Panc1 (cell line): ENCODE results near the gene N4BP2L2. TPM values are rescaled to one million over a fixed set of nuclear protein-coding genes. Genes with fewer than 3 reads are reported as not detected.

Experiments
- ATAC-seq: fragments of 200-7000 bp; cut with Tn5 transposase; 2 replicates; pipeline ENCODE4 v1.9.1; 2020; ENCODE audit warnings: mild to moderate bottlenecking, moderate library complexity
- BruUV-seq: library from RNA; stranded (reverse); fragments of 400-500 nt; replicated peaks from 2 replicates; lab custom pipeline; 2021; lab: Mats Ljungman, UMichigan
- CTCF ChIA-PET: fragments of 300-600 bp; sonication (Branson Sonifier 250); formaldehyde crosslinking; loops from one replicate; lab custom pipeline; 2022; ENCODE audit warnings: antibody characterized with exemption; lab: Charles Lee
- POLR2A ChIA-PET: fragments of 300-600 bp; sonication (Branson Sonifier 250); formaldehyde crosslinking; loops from one replicate; lab custom pipeline; 2022; ENCODE audit warnings: antibody characterized with exemption; lab: Charles Lee
- DNase-seq: peaks from one replicate; pipeline ENCODE4 v3.0.0-alpha.2; 2010; ENCODE audit warnings: low read depth, low spot score
- H3K27ac ChIP-seq: 2 replicates; pipeline ENCODE4 v1.5.1; 2011; ENCODE audit warnings: mild to moderate bottlenecking, low read length, inconsistent platforms
- H3K27me3 ChIP-seq: fragments of 200-500 bp; sonication (Bioruptor generic); 2 replicates; pipeline ENCODE4 v1.6.0; 2014; ENCODE audit warnings: low read length, inconsistent platforms; ENCODE audit not compliant: control insufficient read depth, insufficient read depth
- H3K36me3 ChIP-seq: fragments of 200-500 bp; sonication (Bioruptor generic); 2 replicates; pipeline ENCODE4 v1.5.1; 2014; ENCODE audit warnings: inconsistent platforms, mild to moderate bottlenecking, low read length, moderate library complexity; ENCODE audit not compliant: control insufficient read depth, insufficient read depth
- H3K4me1 ChIP-seq: 2 replicates; pipeline ENCODE4 v1.5.1; 2011; ENCODE audit warnings: inconsistent platforms, mild to moderate bottlenecking, low read length, moderate library complexity; ENCODE audit not compliant: control insufficient read depth, insufficient read depth
- H3K4me3 ChIP-seq, 2 experiments: 2 replicates each; pipeline ENCODE4 v1.5.1; 2011 to 2012; ENCODE audit warnings: low read depth in 2 of 2, low read length in 2 of 2, mild to moderate bottlenecking in 2 of 2, inconsistent platforms in 1 of 2, moderate library complexity in 1 of 2
- H3K9me3 ChIP-seq: fragments of 200-500 bp; sonication (Bioruptor generic); 2 replicates; pipeline ENCODE4 v1.5.1; 2014; ENCODE audit warnings: low read depth, mild to moderate bottlenecking, inconsistent platforms, low read length, moderate library complexity; ENCODE audit not compliant: control insufficient read depth, insufficient read depth
- POLR2AphosphoS5 ChIP-seq: IDR thresholded peaks from 2 replicates; pipeline ENCODE4 v1.6.1; 2012; ENCODE audit warnings: mild to moderate bottlenecking, low read depth, low read length, moderate library complexity
- SIN3A ChIP-seq: IDR thresholded peaks from 2 replicates; pipeline ENCODE4 v1.6.1; 2012; ENCODE audit warnings: low read depth, mild to moderate bottlenecking, low read length, moderate library complexity, borderline replicate concordance; ENCODE audit not compliant: insufficient read depth
- TCF7L2 ChIP-seq: IDR thresholded peaks from 2 replicates; pipeline ENCODE4 v1.6.1; 2011; ENCODE audit warnings: mild to moderate bottlenecking, low read depth, low read length, inconsistent platforms
- in situ Hi-C: cut with HindIII; loops from 2 replicates; pipeline ENCODE4 v1.10.0; 2016; ENCODE audit warnings: low sequenced_read_pairs, low pct_unique_long_range_greater_than_20kb
- intact Hi-C: fragments of 100-400 bp; cut with micrococcal nuclease; formaldehyde crosslinking; loops from one replicate; pipeline ENCODE4 v1.10.0; 2022; ENCODE audit not compliant: unreplicated experiment
- total RNA-seq: library from RNA; stranded (reverse); gene quantifications from one replicate; pipeline ENCODE4 v1.2.1, GENCODE V29; 2021; ENCODE audit not compliant: unreplicated experiment
- TF ChIP-seq, protein P1 (sequence below): fragments of 450-650 bp; IDR thresholded peaks from 2 replicates; pipeline ENCODE4 v1.5.1; 2017; ENCODE audit warnings: mild to moderate bottlenecking
- TF ChIP-seq, protein P2 (sequence below), 2 experiments: IDR thresholded peaks; 2 replicates each; pipeline ENCODE4 v1.6.1; 2011 to 2012; ENCODE audit warnings: low read depth in 2 of 2, control low read depth in 1 of 2, low read length in 1 of 2, mild to moderate bottlenecking in 1 of 2, moderate library complexity in 1 of 2; ENCODE audit not compliant: insufficient read depth in 1 of 2

N4BP2L2 gene
- total RNA-seq, 1 experiment from 2014 or later, result 43.8 TPM

DNA sequence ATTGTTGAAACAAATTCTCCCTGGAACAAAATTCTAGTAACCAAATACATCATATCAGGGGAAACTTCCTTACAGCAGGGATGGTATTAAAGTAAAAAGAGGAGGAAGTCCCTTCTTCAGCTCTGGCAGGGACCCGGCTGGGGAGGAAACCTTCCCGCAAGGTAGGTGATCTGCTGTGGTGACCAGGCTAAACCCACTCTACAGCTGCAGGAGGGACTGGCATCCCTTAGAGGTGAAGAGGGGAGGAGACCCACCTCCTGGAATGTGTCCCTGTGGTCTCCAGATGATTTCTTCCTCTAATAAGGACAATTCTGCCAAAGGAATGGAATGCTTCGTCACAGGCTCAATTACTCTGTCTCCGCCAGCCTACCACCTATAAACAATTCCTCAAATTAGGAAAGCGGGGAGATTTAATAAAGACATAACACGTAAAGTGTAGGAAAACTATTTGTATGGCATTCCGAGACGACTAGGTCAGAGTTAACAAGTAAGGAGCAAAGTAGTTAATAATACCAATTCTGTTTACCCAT is 47.0 kb upstream of the N4BP2L2 start:
- no peaks in the 10 kb centered on the region for H3K27me3 ChIP-seq
- no TSS peak for BruUV-seq
- ChIA-PET CTCF (interaction anchor here (0.5 to 1.0 kb wide), 3 partner anchors 57 to 708 kb away, joined by 3 to 7 read pairs (median 3); no protein-coding TSS in a partner anchor), POLR2A (no interaction called here)
- H3K4me1 ChIP-seq, result peaks cover 9% of the 10 kb centered on the region
- peak overlapping the region; percentile 53 to 78 for H3K4me3 ChIP-seq
- H3K36me3 ChIP-seq, result peaks cover 4% of the 10 kb centered on the region; the same call in 1 of the 2 replicates
- TF ChIP-seq, protein P1, sequence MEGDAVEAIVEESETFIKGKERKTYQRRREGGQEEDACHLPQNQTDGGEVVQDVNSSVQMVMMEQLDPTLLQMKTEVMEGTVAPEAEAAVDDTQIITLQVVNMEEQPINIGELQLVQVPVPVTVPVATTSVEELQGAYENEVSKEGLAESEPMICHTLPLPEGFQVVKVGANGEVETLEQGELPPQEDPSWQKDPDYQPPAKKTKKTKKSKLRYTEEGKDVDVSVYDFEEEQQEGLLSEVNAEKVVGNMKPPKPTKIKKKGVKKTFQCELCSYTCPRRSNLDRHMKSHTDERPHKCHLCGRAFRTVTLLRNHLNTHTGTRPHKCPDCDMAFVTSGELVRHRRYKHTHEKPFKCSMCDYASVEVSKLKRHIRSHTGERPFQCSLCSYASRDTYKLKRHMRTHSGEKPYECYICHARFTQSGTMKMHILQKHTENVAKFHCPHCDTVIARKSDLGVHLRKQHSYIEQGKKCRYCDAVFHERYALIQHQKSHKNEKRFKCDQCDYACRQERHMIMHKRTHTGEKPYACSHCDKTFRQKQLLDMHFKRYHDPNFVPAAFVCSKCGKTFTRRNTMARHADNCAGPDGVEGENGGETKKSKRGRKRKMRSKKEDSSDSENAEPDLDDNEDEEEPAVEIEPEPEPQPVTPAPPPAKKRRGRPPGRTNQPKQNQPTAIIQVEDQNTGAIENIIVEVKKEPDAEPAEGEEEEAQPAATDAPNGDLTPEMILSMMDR, result no peak
- TF ChIP-seq POLR2AphosphoS5, result no peak
- no peak for TF ChIP-seq TCF7L2
- TF ChIP-seq SIN3A, result no peak
- TF ChIP-seq, protein P2, sequence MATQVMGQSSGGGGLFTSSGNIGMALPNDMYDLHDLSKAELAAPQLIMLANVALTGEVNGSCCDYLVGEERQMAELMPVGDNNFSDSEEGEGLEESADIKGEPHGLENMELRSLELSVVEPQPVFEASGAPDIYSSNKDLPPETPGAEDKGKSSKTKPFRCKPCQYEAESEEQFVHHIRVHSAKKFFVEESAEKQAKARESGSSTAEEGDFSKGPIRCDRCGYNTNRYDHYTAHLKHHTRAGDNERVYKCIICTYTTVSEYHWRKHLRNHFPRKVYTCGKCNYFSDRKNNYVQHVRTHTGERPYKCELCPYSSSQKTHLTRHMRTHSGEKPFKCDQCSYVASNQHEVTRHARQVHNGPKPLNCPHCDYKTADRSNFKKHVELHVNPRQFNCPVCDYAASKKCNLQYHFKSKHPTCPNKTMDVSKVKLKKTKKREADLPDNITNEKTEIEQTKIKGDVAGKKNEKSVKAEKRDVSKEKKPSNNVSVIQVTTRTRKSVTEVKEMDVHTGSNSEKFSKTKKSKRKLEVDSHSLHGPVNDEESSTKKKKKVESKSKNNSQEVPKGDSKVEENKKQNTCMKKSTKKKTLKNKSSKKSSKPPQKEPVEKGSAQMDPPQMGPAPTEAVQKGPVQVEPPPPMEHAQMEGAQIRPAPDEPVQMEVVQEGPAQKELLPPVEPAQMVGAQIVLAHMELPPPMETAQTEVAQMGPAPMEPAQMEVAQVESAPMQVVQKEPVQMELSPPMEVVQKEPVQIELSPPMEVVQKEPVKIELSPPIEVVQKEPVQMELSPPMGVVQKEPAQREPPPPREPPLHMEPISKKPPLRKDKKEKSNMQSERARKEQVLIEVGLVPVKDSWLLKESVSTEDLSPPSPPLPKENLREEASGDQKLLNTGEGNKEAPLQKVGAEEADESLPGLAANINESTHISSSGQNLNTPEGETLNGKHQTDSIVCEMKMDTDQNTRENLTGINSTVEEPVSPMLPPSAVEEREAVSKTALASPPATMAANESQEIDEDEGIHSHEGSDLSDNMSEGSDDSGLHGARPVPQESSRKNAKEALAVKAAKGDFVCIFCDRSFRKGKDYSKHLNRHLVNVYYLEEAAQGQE (IDR thresholded peaks at IDR 0.05; ENCODE audit: insufficient read depth in 1 of 2, low read depth in 2 of 2, low read length in 1 of 2), result no peak
- intact Hi-C loops, result loop anchor here (5.0 kb wide), 1 partner anchor 52 kb away; no protein-coding TSS in a partner anchor
- no peaks in the 10 kb centered on the region for H3K9me3 ChIP-seq
- peak overlapping the region; percentile 72; the same call in 1 of the 2 replicates for H3K27ac ChIP-seq
- ATAC-seq (no peak), DNase-seq (no peak)
- in situ Hi-C loops, result no loop called here

DNA sequence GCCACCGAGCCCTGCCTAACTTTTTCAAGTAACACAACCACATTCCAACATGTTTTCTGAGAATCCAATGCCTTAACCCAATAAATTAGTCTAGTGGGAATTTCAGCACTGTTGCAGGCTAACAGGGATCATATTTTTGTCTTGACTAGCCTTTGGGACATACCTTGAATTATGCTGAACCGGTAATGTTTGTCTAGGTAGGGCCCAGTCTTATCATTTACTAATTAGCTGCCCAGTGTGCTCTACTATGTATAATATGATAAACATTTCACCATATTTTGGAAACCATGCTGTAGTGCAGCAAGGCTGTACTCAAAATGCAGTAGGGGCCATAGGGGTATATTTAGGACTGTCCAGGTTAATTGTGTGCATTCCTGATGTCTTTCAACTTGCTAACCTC is 44.4 kb upstream of the N4BP2L2 start:
- Histone ChIP-seq H3K27me3 (no peaks in the 10 kb centered on the region), H3K27ac (no peak overlapping the region), H3K9me3 (no peaks in the 10 kb centered on the region), H3K4me1 (peaks cover 4% of the 10 kb centered on the region), H3K4me3 (no peak overlapping the region), H3K36me3 (peaks cover 4% of the 10 kb centered on the region; the same call in 1 of the 2 replicates)
- ChIA-PET CTCF (no interaction called here), POLR2A (no interaction called here)
- BruUV-seq, result no TSS peak
- TF ChIP-seq, protein P2 (IDR thresholded peaks at IDR 0.05; ENCODE audit: insufficient read depth in 1 of 2, low read depth in 2 of 2, low read length in 1 of 2), result no peak
- TF ChIP-seq TCF7L2 (no peak), SIN3A (no peak), POLR2AphosphoS5 (no peak)
- TF ChIP-seq, protein P1, result no peak
- in situ Hi-C loops, result no loop called here
- ATAC-seq, result no peak
- DNase-seq, result no peak
- intact Hi-C loops, result no loop called here
